Measurements from ENCODE around the gene DMRT1. TPM values are rescaled to one million over a fixed set of nuclear protein-coding genes. Genes with fewer than 3 reads are reported as not detected.

Gene DMRT1
- total and polyA plus RNA-seq, 9 of the 15 experiments (the other 6 are each of a cell fraction or from before 2014, with no cell fraction given) = not detected

DNA sequence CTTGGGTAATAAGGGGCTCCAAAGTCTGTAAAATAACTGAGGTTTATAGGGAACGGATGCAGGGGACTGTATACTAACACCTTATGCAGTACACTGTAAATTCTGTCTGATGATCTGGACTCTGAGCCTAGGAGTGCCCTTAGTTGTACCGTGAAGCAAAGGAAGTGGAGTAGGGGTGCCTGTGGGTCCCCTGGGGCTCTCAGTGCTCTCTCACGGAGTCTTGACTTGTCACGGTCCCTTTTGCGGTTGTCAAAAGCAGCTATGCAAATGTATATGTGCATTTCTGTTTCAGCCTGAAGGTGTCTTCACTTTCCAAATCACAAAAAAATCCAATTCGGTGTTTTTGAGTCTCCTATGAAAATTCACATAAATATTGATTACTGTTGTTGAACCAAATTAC is 17.8 kb downstream of the DMRT1 start:
- intact Hi-C loops (cut with micrococcal nuclease) = no loop called here
- Histone ChIP-seq H3K4me1 (replicated peaks in 1 of 2; ENCODE audit: control insufficient read depth in 2 of 2, insufficient read depth in 2 of 2, low read length in 2 of 2) (no peaks in the 10 kb centered on the region), H4K20me1 (replicated peaks; ENCODE audit: control insufficient read depth, insufficient read depth, low read length) (no peaks in the 10 kb centered on the region), H3K27ac (ENCODE audit: extremely low read depth, low read depth, low read length) (no peak overlapping the region), H3K36me3 (ENCODE audit: control insufficient read depth, insufficient read depth, low read length) (no peaks in the 10 kb centered on the region), H3K79me2 (ENCODE audit: control insufficient read depth, insufficient read depth, low read length) (no peaks in the 10 kb centered on the region), H3K27me3 (ENCODE audit: control insufficient read depth in 2 of 2, insufficient read depth in 2 of 2, low read length in 2 of 2) (no peaks in the 10 kb centered on the region; a peak in 1 of 5 replicates), H3K9me3 (replicated peaks; ENCODE audit: control insufficient read depth, insufficient read depth, low read depth, low read length) (no peaks in the 10 kb centered on the region), H3K9ac (ENCODE audit: insufficient read depth in 1 of 2, low read depth in 2 of 2, low read length in 2 of 2) (no peak overlapping the region), H3K4me3 (no peak overlapping the region), H2AFZ (ENCODE audit: low read depth, low read length) (no peak overlapping the region), H3K4me2 (ENCODE audit: insufficient read depth, low read length) (no peak overlapping the region), H3K9me1 (ENCODE audit: control insufficient read depth, insufficient read depth, low read length) (no peaks in the 10 kb centered on the region)
- POLR2A ChIA-PET = no interaction called here
- BruUV-seq (replicated peaks) = no TSS peak
- ATAC-seq = no peak
- CTCF ChIA-PET (ENCODE audit: low intra/inter-chr PET ratio) = no interaction called here
- in situ Hi-C loops (cut with MboI) = no loop called here
- no peak for FAIRE-seq
- 2% methylated on average over 5 of the region's 6 CpGs for WGBS (ENCODE audit: insufficient coverage, low coverage, missing lambda C conversion rate)
- DNase-seq (ENCODE audit: extremely low read depth in 1 of 4, low spot score in 3 of 4) = no peak
- TF ChIP-seq ZNF140 (CRISPR knock-in tag; IDR thresholded peaks at IDR 0.05) = no peak
- TF ChIP-seq KDM1A (IDR thresholded peaks at IDR 0.05) = no peak
- TF ChIP-seq, protein P1, sequence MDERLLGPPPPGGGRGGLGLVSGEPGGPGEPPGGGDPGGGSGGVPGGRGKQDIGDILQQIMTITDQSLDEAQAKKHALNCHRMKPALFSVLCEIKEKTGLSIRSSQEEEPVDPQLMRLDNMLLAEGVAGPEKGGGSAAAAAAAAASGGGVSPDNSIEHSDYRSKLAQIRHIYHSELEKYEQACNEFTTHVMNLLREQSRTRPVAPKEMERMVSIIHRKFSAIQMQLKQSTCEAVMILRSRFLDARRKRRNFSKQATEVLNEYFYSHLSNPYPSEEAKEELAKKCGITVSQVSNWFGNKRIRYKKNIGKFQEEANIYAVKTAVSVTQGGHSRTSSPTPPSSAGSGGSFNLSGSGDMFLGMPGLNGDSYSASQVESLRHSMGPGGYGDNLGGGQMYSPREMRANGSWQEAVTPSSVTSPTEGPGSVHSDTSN (CRISPR knock-in tag; IDR thresholded peaks at IDR 0.05; ENCODE audit: low read depth) = no peak
- TF ChIP-seq, protein P1 (tag; conservative IDR thresholded peaks at IDR 0.05; ENCODE audit: low read depth) = no peak
- TF ChIP-seq PTRF (tag; IDR thresholded peaks at IDR 0.05) = no peak
- TF ChIP-seq ARNT (IDR thresholded peaks at IDR 0.05) = no peak
- no peak for TF ChIP-seq MTA2 (IDR thresholded peaks at IDR 0.05; ENCODE audit: low read depth)
- TF ChIP-seq, protein P2, sequence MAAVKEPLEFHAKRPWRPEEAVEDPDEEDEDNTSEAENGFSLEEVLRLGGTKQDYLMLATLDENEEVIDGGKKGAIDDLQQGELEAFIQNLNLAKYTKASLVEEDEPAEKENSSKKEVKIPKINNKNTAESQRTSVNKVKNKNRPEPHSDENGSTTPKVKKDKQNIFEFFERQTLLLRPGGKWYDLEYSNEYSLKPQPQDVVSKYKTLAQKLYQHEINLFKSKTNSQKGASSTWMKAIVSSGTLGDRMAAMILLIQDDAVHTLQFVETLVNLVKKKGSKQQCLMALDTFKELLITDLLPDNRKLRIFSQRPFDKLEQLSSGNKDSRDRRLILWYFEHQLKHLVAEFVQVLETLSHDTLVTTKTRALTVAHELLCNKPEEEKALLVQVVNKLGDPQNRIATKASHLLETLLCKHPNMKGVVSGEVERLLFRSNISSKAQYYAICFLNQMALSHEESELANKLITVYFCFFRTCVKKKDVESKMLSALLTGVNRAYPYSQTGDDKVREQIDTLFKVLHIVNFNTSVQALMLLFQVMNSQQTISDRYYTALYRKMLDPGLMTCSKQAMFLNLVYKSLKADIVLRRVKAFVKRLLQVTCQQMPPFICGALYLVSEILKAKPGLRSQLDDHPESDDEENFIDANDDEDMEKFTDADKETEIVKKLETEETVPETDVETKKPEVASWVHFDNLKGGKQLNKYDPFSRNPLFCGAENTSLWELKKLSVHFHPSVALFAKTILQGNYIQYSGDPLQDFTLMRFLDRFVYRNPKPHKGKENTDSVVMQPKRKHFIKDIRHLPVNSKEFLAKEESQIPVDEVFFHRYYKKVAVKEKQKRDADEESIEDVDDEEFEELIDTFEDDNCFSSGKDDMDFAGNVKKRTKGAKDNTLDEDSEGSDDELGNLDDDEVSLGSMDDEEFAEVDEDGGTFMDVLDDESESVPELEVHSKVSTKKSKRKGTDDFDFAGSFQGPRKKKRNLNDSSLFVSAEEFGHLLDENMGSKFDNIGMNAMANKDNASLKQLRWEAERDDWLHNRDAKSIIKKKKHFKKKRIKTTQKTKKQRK (IDR thresholded peaks at IDR 0.05; ENCODE audit: borderline replicate concordance, low read depth, low read length) = no peak
- no peak for TF ChIP-seq NCOA1 (IDR thresholded peaks at IDR 0.05; ENCODE audit: low read depth)

Measured in K562 (cell line).